RPMI7951 (cell line): ENCODE data around the gene DAZAP2. TPM values are rescaled to one million over a fixed set of nuclear protein-coding genes. Genes with fewer than 3 reads are reported as not detected.
"Not testable (repeated sequence)": the region's sequence is repeated elsewhere in the genome, so short reads cannot be mapped to it uniquely, and the experiment has no call there.

Experiments
- DNase-seq: peaks from one replicate; pipeline ENCODE4 v3.0.0-alpha.2; 2012; ENCODE audit warnings: low read depth
- total RNA-seq: library from RNA; depleted of rRNA; stranded (reverse); fragments of >200 nt; shearing (Covaris generic); gene quantifications from 2 replicates; pipeline ENCODE4 v1.2.3, GENCODE V29; 2014

The DAZAP2 gene
- total RNA-seq, 1 experiment from 2014 or later = 375 TPM

DNA sequence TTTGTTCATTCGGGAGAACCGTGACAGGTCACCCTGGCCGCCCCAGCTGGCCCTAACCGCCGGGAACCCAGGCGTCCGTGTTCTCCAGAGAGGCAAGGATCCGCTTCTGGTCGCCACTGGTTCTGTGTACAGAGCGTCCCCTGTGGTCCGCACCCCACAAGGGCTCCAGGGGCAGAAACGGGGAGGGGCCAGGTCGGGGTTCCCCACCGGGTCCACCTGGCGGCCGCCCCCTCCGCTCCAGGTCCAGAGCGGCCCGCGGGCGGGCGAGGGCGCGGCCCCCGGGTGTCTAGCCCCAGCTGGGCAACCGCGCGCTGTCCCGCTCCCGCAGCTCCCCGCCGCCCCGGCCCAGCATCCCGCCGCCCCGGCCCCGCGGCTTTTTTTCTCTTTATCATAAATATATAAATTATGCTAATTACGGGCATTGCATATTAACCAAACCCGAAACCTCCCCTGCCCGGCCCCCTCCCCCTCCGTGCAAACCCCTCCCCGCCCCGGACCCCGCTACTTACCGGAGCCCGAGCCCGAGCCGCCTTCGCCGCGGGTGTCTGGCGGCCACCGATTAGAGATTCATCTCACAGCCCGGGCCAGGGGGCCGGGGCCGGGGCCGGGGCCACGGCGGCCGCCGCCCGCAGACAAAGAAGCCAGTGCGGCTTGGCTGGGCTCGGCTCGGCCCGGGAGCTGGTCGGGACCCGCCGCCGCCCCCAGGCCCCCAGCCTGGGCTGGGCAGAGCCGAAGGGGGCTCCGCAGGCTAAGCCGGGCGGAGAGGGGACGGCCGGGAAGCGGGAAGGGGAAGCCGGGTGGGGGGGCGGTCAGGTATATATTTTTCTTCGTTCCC, 21.3 kb upstream of the DAZAP2 start:
- peak; percentile 4 for DNase-seq

DNA sequence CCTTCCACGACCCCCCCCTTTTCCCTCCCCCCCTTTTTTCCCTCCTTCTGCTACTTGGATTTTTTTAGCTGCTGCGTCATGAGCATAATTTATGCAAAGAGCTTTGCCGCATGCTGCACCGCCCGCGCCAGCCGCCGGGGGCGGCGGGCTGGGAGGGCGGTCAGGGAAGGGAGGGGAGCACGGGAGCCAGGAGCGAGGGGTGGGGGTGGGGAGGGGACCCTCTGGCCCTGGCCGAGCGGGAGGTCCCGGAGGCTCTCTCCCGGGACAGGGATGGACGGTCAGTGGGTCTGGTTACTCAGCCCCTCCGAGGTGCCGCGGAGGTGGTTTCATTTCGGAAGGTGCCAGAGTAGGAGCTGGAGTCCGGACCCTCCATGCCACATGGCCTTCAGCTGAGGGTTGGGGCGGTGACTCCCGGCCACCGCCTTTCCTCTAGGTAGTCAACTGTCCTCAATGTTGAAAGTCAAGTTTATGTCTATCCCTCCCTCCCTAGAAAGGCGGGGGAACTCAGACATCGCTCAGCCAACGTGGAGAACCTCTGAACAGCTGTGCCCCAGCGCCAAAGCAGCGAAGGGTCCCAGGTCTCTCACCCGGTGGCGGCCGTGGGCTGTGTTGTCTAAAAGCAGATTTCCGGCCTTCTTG, 20.5 kb upstream of the DAZAP2 start, which contains the start of gene POU6F1:
Gene POU6F1 (minus strand): TSS at position 95 of the 639 bp plus-strand sequence. CDS start 11,226 bp downstream, outside the sequence.
- DNase-seq = peak; percentile 73

DNA sequence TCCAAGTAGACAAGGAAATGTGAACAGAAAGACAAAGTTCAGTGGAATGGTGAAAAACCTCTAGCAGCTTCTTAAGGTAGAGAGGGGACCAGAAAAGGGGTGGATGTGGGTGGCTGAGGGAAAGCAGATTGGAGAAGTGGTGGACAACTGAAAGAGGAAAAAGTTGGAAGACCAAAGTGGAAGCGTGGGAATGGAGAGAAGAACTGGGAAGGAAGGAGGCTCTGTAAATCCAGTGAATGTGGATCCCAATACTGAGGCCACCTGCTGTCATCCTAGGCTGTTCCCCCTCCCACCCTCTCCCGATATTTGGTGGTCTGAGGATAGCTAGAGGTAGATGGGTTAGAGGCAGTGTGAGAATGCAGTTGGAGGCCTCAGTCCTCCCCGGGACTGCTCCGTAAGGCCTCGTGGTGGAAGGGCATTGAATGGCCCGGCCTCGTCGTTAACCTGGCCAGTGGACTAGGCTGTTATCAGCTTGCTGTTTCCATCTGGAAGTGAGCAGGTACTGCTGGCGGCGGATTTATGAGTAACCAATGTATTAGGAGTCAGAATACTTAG, 19.9 kb upstream of the DAZAP2 start:
- no peak for DNase-seq

DNA sequence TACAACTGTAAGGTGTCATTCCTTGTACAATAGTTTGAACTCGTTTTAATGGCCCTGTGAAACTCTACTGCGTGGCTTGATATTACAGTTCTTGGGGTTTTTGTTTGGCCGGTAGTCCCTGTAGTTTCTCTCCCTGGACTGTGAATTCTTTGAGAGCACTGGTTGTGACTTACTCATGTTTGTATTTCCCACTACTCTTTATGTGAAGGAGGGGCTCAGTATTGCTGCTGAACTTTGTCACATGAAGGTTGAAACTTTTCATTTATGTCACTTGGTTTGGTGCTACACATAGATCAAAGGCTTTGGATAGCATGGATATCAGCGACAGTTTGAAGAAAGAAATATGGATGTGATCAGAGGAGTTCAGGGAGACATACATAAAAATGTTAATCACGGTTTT, 19.3 kb upstream of the DAZAP2 start:
- no peak for DNase-seq

DNA sequence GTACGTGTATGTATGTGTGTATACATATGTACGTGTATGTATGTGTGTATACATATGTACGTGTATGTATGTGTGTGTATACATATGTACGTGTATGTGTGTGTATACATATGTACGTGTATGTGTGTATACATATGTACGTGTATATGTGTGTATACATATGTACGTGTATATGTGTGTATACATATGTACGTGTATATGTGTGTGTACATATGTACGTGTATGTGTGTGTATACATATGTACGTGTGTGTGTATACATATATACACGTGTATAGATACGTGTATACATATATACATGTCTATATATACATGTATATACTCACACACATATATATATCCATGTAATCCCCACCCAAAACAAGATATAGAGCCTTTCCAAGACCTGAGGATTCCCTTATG, 18.8 kb upstream of the DAZAP2 start:
- DNase-seq = not testable (repeated sequence)

DNA sequence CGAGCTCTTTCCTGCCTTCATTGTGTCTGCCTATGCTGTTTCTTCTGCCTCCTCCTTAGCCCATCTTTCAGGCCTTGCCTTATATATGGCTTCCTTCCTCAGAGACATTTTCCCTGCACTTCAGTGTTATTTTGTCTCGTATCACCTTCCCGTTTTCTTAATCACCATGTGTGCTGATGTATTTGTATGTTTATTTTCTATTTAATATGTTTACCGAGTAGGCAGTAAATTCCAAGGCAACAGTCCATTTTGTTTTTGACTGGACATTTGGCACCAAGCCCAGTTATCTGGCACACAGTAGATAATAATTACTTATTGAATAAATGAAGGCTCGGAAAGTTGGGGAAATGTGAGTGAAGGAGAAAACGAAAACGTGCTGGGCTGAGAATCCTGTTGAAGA, 16.2 kb upstream of the DAZAP2 start:
- DNase-seq = no peak

DNA sequence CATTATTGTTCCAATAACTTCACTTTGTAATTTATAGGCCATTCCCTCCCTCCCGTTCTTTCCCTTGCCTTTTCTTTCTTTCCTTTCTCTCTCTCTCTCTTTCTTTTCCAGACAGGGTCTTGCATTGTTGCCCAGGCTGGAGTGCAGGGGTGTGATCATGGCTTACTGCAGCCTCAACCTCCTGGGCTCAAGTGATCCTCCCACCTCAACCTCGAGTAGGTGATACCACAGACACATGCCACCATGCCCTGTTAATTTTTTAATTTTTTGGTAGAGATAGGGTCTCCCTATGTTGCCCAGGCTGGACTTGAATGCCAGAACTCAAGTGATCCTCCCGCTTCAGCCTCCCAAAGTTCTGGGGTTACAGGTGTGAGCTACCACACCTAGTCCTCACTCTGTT, 14.0 kb upstream of the DAZAP2 start:
- DNase-seq = no peak

DNA sequence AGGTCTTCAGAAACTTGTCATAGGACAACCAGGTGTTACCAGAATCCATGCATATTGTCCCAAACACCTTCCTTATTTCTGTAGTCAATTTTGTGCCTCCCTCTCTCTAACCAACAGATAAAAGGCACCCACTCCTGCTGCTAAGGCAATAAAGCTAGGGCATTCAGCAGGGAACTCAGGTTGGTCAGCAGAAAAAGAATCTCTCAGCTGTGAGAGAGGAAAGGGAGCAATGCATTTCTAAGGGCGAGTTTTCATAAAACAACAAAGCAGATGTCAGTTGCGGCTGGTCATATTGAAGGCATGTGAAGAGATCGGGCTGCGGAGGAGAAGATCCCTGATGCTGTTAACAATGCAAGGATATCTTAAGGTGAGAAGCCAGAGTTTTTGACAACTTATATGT, 13.4 kb upstream of the DAZAP2 start:
- DNase-seq = no peak

DNA sequence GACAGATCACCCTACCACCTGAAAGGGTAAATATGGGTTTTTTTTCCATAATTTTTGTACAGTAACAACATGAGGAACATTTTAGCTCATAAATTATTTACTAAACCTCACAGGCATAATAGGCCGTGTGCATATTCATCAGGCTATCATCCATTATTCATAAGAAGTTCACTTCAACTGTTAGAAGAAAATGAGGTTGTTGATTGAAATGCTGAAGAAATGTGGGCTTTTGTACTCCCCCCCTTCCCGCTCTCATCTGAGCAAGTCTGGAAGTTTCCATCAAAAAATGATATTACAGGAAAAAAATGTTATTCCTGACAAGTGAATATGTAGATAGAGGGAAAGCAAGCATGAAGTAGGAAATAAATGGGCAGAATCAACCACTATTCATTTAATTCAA, 12.9 kb upstream of the DAZAP2 start:
- DNase-seq = no peak

DNA sequence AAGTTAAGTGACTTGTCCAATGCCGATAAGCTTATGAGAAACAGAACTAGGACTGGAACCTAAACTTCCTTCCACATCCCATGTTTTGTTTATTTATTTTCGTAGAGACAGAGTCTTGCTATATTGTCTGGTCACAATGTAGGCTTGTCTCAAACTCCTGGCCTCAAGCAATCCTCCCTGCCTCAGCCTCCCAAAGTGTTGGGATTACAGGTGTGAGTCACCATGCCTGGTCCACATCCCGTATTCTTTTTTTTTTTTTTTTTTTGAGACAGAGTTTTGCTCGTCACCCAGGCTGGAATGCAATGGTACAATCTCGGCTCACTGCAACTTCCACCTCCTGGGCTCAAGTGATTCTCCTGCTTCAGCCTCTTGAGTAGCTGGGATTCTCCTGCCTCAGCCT, 11.5 kb upstream of the DAZAP2 start:
- not testable (repeated sequence) for DNase-seq

DNA sequence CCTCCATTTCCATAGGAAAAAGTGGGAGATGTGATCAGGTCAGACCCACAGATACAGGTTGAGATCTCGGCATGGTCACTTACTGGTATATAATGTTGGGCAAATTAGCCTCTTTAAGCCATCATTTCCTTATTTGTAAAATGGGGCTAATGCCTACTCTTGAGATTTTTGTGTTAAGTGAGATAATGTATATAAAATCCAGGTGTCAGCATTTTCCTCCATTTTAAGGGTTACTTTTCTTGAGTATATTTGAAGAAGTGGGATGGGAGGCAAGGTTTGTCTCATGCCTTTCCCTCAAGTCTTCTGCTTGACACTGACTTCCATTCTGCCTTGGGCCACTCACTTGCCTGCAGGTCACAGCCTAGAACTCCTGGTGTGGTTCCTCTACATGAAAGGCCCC, 10.7 kb upstream of the DAZAP2 start:
- DNase-seq = no peak

DNA sequence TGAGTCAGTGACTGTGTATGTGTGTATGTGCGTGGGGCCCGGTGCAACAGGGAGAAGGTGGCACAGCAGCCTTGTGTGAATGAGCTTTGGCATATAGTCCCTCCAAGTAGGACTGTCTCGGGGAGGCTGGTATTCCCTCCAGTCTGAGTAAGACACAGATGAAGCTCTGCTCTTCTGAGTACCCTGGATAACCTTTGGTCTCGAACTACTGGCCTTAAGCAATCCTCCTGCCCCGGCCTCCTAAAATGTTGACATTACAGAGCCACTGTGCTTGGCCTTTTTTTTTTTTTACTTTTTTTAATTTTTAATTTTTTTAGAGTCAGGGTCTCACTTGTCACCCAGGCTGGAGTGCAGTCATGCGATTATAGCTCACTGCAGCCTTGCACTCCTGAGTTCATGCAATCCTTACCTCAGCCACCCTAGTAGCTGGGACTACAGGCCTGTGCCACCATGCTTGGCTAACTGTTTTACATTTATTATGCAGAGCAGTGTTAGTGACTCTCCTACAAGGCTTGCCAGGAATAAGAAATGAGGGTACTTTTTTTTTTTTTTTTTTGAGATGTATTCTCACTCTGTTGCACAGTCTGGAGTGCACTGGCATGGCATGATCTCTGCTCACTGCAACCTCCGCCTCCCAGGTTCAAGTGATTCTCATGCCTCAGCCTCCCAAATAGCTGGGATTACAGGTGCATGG, 9.4 kb upstream of the DAZAP2 start:
- no peak for DNase-seq

DNA sequence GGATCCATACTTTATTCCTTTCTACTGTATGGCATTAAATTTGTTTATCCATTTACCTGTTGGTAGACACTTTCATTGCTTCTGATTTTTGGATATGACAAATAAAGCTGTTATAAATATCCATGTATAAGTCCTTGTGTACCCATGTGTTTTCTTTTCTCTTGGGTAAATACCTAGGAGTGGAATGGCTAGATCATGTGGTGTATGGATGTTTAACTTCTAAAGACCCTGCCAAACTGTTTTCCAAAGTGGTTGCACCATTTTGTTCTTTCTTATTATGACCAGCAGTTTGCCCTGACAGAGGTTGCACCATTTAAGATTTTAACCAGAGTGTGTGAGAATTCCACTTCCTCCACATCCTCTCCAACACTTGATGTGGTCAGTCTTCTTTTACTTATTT, 6.0 kb upstream of the DAZAP2 start:
- no peak for DNase-seq

DNA sequence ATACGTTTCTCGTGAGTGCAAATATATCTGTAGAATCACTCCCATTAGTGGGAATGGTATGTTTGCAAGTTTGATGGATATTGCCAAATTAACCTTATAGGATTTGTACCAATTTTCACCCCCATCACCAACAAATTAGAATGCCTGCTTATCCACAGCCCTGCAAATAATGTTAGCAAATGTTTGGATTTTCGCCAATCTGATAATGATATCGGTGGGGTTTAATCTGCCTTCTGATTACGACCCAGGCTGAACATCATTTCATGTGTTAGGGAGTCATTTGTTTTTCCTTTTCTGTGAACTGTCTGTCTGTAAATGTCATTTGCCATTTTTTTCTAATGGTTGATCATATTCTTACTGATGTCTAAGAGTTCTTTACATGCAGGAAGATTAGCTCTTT, 4.1 kb upstream of the DAZAP2 start:
- no peak for DNase-seq

DNA sequence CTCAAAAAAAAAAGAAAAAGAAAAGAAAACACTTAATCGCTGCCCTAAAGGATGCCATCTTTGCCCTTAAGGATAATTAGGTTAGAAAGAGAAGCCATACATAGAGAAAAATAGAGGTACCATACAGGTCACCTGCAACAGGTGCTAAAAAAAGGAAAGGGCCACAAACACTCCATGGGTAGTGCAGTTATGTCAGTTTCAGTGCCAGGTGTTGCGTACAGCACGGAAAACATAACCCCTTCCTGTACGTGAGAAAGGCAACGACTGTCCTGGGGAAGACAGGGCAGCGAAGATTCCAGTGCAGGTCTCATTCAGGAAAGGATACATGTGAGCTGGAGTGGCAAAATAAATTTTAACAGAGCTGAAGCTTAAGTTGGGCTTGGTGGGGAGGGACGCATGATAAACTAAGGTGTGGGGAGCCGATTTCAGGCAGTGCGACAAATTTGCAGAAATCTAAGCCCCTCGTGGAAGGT, 553 bp upstream of the DAZAP2 start:
- no peak for DNase-seq

DNA sequence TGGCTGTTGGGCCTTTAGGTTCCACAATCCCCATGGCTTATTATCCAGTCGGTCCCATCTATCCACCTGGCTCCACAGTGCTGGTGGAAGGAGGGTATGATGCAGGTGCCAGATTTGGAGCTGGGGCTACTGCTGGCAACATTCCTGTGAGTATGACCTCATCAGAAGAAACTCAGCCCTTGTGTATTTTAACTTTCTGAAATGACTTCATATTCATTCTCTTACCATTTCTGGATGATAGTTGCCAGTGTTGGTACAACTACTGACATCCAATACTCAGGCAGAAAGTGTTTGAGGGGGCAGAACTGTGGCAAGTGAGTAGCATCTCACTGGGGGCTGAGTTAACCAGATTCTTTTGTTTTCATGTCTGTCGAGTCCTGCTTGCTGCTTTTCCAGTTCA, 2.3 kb downstream of the DAZAP2 start:
- DNase-seq = no peak

DNA sequence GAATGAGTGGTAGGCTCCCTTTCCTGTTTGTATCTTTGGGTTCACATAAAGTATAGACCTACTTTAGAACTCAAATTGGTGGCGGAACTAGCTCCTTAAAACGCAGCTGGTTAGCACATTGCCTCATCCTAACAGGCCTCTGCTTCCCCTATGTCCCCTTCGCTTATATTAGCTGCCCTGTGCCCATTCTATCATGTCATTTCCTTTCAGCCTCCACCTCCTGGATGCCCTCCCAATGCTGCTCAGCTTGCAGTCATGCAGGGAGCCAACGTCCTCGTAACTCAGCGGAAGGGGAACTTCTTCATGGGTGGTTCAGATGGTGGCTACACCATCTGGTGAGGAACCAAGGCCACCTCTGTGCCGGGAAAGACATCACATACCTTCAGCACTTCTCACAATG, 3.5 kb downstream of the DAZAP2 start:
- no peak for DNase-seq

DNA sequence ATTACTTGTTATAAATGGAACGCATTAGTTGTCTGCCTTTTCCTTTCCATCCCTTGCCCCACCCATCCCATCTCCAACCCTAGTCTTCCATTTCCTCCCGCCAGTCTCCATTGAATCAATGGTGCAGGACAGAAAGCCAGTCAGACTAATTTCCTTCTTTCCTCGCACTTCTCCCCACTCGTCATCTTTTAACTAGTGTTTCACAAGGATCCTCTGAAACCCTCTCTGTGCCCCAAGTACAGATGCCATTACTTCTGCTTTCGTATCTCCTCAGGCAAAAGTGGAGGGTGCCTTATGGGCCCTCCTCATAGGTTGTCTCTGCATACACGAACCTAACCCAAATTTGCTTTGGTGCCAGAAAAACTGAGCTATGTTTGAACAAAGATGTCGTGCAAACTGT, 4.2 kb downstream of the DAZAP2 start:
- no peak for DNase-seq

DNA sequence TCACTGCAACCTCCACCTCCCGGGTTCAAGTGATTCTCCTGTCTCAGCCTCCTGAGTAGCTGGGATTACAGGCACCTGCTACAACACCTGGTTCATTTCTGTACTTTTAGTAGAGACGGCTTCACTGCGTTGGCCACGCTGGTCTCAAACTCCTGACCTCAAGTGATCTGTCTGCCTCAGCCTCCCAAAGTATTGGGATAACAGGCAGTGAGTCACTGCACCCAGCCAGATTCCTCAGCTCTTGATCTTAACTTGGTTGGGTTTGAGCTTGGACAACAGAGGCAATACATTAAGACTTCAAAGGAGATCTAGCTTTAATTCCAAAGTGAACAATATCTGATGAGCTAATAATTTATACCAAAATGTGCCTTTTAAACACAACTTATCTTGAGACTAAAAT, 5.6 kb downstream of the DAZAP2 start:
- no peak for DNase-seq

DNA sequence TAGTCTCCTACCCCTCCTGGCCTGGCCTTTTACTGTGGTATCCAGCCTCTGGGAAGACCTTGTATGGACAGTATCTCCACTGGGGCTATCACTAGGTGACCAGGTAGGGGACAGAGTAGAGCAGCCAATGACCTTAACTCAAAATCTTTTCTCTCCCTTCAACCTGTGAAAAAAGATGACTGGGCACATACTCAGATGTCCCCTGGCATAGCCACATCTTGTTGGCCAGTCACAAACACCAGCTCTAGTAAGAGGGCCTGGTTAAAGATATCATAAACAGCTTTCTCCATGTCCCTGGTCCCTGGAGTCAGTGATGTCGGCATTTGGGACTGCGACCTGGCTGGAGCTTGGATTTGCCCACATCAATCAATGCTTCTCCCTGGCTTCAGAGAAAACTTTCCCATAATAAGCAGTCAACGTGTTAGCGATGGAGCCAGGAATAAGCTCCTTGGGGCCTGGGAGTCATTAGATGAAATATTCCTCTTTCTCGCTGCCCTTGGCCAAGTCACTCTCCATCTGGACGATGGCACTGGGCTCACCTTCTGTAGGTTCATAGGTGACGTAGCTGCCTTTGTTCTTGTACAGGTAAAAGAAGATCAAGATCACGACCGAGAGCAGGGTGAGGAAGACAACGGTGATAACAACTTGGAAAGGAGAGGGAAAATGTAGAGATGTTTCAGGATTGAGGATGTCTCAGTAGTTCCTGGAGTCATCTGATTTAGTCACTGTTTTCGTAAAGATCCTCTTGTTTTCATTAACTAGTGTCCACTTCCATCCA, 7.0 kb downstream of the DAZAP2 start:
- no peak for DNase-seq

DNA sequence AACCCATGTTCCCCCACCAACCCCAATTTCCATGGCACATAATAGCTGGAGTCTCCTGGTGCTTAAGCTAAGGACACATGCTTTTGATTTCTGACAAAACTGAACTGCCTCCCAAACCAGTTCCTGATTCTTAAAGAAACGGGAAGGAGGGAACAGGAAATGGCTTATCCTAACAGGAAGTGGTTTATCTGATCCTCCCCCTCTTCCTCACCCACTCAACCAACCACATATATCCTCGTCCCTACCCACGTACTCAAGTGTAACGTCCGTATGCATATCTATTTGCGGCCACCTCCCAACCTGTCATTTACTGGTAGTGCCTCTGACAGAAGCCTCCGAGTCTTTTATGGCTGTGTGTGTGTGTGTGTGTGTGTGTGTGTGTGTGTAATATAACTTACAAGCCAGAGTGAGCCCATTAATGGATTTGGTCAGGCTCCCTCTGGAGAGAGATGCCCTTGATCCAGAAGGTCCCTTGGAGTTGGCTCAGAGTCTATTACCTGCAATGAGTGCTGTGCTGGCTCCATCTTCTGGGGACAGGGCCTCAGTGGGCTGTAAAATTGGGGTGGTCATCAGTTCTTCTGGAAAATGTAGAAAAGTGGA, 7.7 kb downstream of the DAZAP2 start:
- no peak for DNase-seq
